HG02973 (cell line): Measurements from ENCODE around the gene GPR34.

ENCODE experiments used
- ATAC-seq: cut with Tn5 transposase; IDR thresholded peaks from one replicate; pipeline ENCODE4 v1.9.1; 2021; ENCODE audit warnings: moderate library complexity; ENCODE audit not compliant: unreplicated experiment

GPR34 gene

GRCh38 chrX:41733939-41734338 lies 45.2 kb downstream of the GPR34 start:
- peak; percentile 96 for ATAC-seq

GRCh38 chrX:41734530-41734929 lies 45.8 kb downstream of the GPR34 start:
- ATAC-seq = no peak

DNA sequence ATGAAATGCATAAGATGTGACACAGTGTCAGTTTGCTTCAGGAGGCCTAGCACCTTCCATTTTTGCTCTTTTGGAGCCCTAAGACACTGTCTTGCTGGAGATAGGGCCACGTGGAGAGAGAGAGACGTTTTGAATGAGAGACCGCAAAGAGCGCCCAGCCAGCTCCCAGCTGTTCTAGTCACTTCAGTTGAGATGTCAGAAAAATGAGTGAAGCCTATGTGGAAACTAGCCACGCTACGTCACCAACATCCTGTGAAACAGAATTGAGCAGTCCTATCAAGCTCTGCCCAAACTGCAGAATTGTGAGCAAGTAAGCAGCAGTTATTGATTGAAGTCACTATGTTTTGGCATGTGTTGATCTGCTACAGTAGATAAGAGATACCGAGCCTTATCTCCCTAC lies 48.3 kb downstream of the GPR34 start:
- no peak for ATAC-seq

DNA sequence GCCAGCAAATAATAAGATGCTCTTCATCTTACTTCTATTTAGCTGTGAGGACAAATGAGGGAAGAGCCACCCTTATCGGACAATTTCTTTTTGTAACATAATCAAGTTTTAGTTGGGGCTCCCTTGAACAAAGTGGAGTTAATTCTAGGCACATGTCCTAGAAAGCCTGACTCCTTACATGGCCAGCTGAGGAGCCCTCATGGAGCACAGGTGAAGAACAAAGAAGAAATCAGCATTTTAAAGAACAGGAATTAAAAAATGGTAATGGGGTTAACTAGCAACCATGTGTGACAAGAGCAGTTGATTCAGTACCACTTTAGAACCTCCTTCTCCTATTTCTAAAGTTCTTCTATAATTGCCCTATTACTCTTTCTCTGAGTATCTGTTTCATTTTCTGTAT lies 51.1 kb downstream of the GPR34 start:
- no peak for ATAC-seq
